HK-2 (cell line): Measurements from ENCODE around the gene VPS25.

Experiments used
- DNase-seq: peaks from one replicate; pipeline ENCODE4 v3.0.0-alpha.2; 2018; ENCODE audit not compliant: unreplicated experiment

Gene VPS25

GRCh38 chr17:42795465-42795864 lies 22.2 kb downstream of the VPS25 start:
- no peak for DNase-seq

GRCh38 chr17:42796066-42796758 lies 23.0 kb downstream of the VPS25 start:
- no peak for DNase-seq

- DNase-seq = peak; percentile 29
These were observed 24.1 kb downstream of the VPS25 start for GRCh38 chr17:42797067-42798007.

- no peak for DNase-seq
These were observed 24.7 kb downstream of the VPS25 start for GRCh38 chr17:42798011-42798382.

- DNase-seq = peak; percentile 88
These were observed 25.4 kb downstream of the VPS25 start, which contains the start of the genes CNTD1 and COA3 for GRCh38 chr17:42798383-42799380. Gene CNTD1, plus strand, starts transcription at chr17:42798861. Its CDS starts 207 bp downstream, at chr17:42799068. Gene COA3, minus strand, starts transcription at chr17:42798704. Its CDS starts 23 bp downstream, at chr17:42798681.

GRCh38 chr17:42803074-42803883 lies 30.0 kb downstream of the VPS25 start:
- no peak for DNase-seq

- DNase-seq = no peak
These were observed 31.7 kb downstream of the VPS25 start for GRCh38 chr17:42804918-42805367.

- no peak for DNase-seq
These were observed 33.0 kb downstream of the VPS25 start for GRCh38 chr17:42806249-42806648.

- no peak for DNase-seq
These were observed 36.0 kb downstream of the VPS25 start for GRCh38 chr17:42809250-42809649.

GRCh38 chr17:42814633-42815399 lies 41.6 kb downstream of the VPS25 start:
- no peak for DNase-seq

- no peak for DNase-seq
These were observed 44.6 kb downstream of the VPS25 start for GRCh38 chr17:42817866-42818265.

- no peak for DNase-seq
These were observed 45.1 kb downstream of the VPS25 start for GRCh38 chr17:42818379-42818778.

- DNase-seq = peak; percentile 50
These were observed 46.8 kb downstream of the VPS25 start for GRCh38 chr17:42819939-42820535.

GRCh38 chr17:42821176-42821575 lies 47.9 kb downstream of the VPS25 start:
- no peak for DNase-seq

- DNase-seq = no peak
These were observed 54.2 kb downstream of the VPS25 start for GRCh38 chr17:42827472-42827871.
